Measurements from ENCODE around the gene EDEM3. TPM values are rescaled to one million over a fixed set of nuclear protein-coding genes. Genes with fewer than 3 reads are reported as not detected.

EDEM3 gene
- total and polyA plus RNA-seq, 9 donors = 7.1 to 22.7 (median 18.5) TPM

DNA sequence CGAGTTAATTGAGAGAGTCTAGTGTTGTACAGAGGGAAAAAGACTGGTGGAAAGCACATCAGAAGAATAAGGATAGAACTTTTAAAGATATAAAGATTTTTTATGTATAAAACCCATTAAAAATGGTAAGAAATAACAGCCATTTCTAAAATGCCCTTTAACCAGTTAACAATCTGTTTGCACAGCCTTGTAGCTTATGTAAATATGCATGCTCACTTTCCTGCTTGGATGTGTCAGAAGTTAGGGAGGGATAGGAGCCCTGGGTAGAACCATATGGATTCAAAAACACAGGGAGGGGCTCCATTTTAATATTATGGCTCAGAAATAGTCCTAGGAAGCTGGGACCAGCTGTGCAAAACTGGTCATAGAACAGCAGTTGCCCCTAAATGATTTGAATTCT lies 4.5 kb upstream of the EDEM3 start:
- no peaks in the 10 kb centered on the region for H3K27me3 ChIP-seq
- no peaks in the 10 kb centered on the region for H3K9me3 ChIP-seq
- no peaks in the 10 kb centered on the region for H3K4me1 ChIP-seq (ENCODE audit: insufficient read depth)
- H3K4me3 ChIP-seq = no peak overlapping the region
- intact Hi-C loops (cut with DNase I) = loop anchor here in 1 of 4 donors (10.0 kb wide), 1 partner anchor 556 kb away; the partner anchor contains the start of gene IVNS1ABP
- no peak overlapping the region for H3K27ac ChIP-seq
- TF ChIP-seq POLR2A (IDR thresholded peaks at IDR 0.05) = no peak
- TF ChIP-seq, protein P1, sequence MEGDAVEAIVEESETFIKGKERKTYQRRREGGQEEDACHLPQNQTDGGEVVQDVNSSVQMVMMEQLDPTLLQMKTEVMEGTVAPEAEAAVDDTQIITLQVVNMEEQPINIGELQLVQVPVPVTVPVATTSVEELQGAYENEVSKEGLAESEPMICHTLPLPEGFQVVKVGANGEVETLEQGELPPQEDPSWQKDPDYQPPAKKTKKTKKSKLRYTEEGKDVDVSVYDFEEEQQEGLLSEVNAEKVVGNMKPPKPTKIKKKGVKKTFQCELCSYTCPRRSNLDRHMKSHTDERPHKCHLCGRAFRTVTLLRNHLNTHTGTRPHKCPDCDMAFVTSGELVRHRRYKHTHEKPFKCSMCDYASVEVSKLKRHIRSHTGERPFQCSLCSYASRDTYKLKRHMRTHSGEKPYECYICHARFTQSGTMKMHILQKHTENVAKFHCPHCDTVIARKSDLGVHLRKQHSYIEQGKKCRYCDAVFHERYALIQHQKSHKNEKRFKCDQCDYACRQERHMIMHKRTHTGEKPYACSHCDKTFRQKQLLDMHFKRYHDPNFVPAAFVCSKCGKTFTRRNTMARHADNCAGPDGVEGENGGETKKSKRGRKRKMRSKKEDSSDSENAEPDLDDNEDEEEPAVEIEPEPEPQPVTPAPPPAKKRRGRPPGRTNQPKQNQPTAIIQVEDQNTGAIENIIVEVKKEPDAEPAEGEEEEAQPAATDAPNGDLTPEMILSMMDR (IDR thresholded peaks at IDR 0.05) = no peak
- no peak for TF ChIP-seq EP300 (IDR thresholded peaks at IDR 0.05)
- DNase-seq = no peak
- H3K36me3 ChIP-seq = no peaks in the 10 kb centered on the region
- 59 to 65% (median 63%) methylated on average over 1 of the region's 1 CpG for WGBS, 3 donors

- H3K9me3 ChIP-seq = no peaks in the 10 kb centered on the region
- no peak overlapping the region for H3K4me3 ChIP-seq
- intact Hi-C loops (cut with DNase I) = loop anchor here in 1 of 4 donors (10.0 kb wide), 1 partner anchor 557 kb away; the partner anchor contains the start of gene IVNS1ABP
- TF ChIP-seq EP300 (IDR thresholded peaks at IDR 0.05) (no peak), POLR2A (IDR thresholded peaks at IDR 0.05) (no peak)
- TF ChIP-seq, protein P1 (IDR thresholded peaks at IDR 0.05) = no peak
- DNase-seq = no peak
- no peaks in the 10 kb centered on the region for H3K27me3 ChIP-seq
- H3K27ac ChIP-seq = no peak overlapping the region
- H3K36me3 ChIP-seq = no peaks in the 10 kb centered on the region
- H3K4me1 ChIP-seq (ENCODE audit: insufficient read depth) = peaks cover 2% of the 10 kb centered on the region
Observed at GRCh38 chr1:184757891-184758290, 3.2 kb upstream of the EDEM3 start.

GRCh38 chr1:184757406-184757805 lies 2.7 kb upstream of the EDEM3 start:
- Histone ChIP-seq H3K4me3 (no peak overlapping the region), H3K27ac (no peak overlapping the region), H3K4me1 (ENCODE audit: insufficient read depth) (peaks cover 2% of the 10 kb centered on the region), H3K9me3 (no peaks in the 10 kb centered on the region), H3K27me3 (no peaks in the 10 kb centered on the region), H3K36me3 (no peaks in the 10 kb centered on the region)
- TF ChIP-seq, protein P1 (IDR thresholded peaks at IDR 0.05) = no peak
- no peak for TF ChIP-seq POLR2A (IDR thresholded peaks at IDR 0.05)
- TF ChIP-seq EP300 (IDR thresholded peaks at IDR 0.05) = no peak
- WGBS, 3 donors = 74 to 84% (median 77%) methylated on average over 10 of the region's 10 CpGs
- DNase-seq = no peak
- intact Hi-C loops (cut with DNase I) = loop anchor here in 1 of 4 donors (10.0 kb wide), 1 partner anchor 557 kb away; the partner anchor contains the start of gene IVNS1ABP

GRCh38 chr1:184755226-184756065 lies 788 bp upstream of the EDEM3 start:
- H3K27ac ChIP-seq = peak overlapping the region in 1 of 2 donors; percentile 91
- H3K27me3 ChIP-seq = no peaks in the 10 kb centered on the region
- H3K9me3 ChIP-seq = no peaks in the 10 kb centered on the region
- intact Hi-C loops (cut with DNase I) = loop anchor here in 1 of 4 donors (10.0 kb wide), 1 partner anchor 559 kb away; the partner anchor contains the start of gene IVNS1ABP
- no peak for DNase-seq
- 1 to 3% (median 2%) methylated on average over 24 to 27 of the region's 27 CpGs for WGBS, 3 donors
- H3K36me3 ChIP-seq = no peaks in the 10 kb centered on the region
- H3K4me1 ChIP-seq (ENCODE audit: insufficient read depth) = peaks cover 3% of the 10 kb centered on the region
- TF ChIP-seq POLR2A (IDR thresholded peaks at IDR 0.05) = no peak
- TF ChIP-seq, protein P1 (IDR thresholded peaks at IDR 0.05) = no peak
- no peak for TF ChIP-seq EP300 (IDR thresholded peaks at IDR 0.05)
- peak overlapping the region; percentile 66 for H3K4me3 ChIP-seq
